SK-N-DZ (cell line): ENCODE data around the gene PCDHGA11.
"Not testable (repeated sequence)": the region's sequence is repeated elsewhere in the genome, so short reads cannot be mapped to it uniquely, and the experiment has no call there.

Experiments used
- DNase-seq: peaks from one replicate; pipeline ENCODE4 v3.0.0-alpha.2; 2015; ENCODE audit warnings: low spot score

The PCDHGA11 gene

DNA sequence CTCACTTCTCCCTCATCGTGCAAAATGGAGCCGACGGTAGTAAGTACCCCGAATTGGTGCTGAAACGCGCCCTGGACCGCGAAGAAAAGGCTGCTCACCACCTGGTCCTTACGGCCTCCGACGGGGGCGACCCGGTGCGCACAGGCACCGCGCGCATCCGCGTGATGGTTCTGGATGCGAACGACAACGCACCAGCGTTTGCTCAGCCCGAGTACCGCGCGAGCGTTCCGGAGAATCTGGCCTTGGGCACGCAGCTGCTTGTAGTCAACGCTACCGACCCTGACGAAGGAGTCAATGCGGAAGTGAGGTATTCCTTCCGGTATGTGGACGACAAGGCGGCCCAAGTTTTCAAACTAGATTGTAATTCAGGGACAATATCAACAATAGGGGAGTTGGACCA, 10.4 kb downstream of the PCDHGA11 start:
- no peak for DNase-seq

DNA sequence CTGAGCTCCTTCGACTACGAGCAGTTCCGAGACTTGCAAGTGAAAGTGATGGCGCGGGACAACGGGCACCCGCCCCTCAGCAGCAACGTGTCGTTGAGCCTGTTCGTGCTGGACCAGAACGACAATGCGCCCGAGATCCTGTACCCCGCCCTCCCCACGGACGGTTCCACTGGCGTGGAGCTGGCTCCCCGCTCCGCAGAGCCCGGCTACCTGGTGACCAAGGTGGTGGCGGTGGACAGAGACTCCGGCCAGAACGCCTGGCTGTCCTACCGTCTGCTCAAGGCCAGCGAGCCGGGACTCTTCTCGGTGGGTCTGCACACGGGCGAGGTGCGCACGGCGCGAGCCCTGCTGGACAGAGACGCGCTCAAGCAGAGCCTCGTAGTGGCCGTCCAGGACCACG, 11.5 kb downstream of the PCDHGA11 start:
- not testable (repeated sequence) for DNase-seq

DNA sequence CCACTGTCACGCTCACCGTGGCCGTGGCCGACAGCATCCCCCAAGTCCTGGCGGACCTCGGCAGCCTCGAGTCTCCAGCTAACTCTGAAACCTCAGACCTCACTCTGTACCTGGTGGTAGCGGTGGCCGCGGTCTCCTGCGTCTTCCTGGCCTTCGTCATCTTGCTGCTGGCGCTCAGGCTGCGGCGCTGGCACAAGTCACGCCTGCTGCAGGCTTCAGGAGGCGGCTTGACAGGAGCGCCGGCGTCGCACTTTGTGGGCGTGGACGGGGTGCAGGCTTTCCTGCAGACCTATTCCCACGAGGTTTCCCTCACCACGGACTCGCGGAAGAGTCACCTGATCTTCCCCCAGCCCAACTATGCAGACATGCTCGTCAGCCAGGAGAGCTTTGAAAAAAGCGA, 11.9 kb downstream of the PCDHGA11 start:
- DNase-seq, result not testable (repeated sequence)

DNA sequence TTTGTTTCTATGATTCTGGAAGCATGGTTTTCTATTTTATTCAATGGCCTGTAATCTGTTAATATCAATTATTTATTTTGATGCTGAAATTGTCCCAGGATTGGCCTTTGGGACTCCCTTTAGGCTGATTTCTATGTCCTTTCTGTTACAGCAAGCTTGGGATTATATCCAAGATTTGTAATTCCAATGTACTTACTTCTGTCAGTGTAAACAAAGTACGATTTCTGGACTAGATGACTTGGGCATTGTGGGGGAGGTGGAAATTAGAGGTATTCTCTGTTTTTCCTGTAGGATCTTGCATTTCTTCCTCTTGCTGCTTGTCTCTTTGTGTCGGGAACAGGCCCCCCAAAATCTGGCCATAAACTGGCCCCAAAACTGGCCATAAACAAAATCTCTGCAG, 13.2 kb downstream of the PCDHGA11 start:
- DNase-seq, result no peak

DNA sequence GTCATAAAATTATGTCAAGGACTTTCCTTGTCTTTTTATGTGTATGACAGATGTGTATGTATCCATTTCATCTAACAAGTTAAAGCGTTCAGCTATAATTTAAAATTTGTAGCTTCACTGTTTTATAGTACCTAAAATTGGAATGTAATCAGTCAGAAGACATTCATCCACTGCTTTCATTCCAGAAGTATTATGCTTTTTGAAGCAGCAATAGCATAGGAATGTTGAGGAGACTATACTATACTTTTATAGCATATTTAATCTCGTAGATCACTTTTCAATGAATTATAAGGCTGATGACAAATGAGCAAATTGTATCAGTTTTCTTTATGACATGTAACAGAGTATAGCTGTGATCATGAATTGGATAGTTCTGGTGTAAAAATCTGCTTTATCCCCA, 16.4 kb downstream of the PCDHGA11 start:
- DNase-seq, result no peak

DNA sequence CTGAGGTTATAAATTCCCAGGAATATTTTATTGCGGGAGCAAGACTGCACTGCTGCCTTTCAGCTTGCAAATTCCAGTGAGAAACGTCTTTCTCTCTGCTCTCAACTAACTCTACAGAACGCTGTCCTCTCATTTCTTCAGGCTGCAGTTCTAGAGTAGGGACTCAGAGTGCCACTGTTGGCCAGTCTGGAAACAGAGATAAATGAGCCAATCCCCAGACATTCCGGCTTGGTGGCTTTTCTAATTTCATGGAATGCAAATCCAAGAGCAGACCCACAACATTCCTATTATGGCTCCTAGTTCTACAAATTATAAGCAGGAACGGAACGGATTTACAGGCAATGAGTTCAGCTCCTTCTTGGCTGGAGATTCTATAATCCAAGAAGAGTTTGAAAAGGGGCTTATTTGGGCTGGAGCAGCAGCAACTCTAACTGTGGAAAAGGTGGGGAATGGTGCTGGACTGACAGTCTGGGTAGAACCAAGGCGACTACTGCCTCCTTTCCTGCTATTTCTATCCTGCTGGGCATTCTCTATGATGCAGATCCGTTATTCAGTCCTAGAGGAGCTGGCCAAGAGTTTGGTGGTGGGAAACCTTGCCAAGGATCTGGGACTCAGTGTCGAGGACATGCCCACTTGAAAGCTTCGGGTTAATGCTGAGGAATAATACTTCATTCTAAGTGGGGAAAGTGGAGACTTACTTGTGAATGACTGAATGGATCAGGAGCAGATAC, 18.7 kb downstream of the PCDHGA11 start:
- DNase-seq, result no peak

DNA sequence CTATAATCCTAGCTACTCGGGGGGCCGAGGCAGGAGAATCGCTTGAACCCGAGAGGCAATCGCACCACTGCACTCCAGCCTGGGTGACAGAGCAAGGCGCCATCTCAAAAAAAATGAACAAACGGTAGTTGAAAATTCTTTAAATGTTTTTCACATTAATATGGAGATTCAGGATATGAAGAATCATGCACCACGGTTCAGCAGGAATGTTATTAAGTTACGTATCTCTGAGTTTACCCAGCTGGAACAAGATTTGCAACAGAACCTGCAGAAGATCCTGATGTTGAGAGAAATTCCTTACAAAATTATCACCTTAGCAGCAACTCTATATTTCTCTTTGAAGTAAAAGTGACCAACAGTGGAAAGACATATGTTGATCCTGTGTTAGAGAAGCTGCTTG, 19.5 kb downstream of the PCDHGA11 start:
- no peak for DNase-seq

DNA sequence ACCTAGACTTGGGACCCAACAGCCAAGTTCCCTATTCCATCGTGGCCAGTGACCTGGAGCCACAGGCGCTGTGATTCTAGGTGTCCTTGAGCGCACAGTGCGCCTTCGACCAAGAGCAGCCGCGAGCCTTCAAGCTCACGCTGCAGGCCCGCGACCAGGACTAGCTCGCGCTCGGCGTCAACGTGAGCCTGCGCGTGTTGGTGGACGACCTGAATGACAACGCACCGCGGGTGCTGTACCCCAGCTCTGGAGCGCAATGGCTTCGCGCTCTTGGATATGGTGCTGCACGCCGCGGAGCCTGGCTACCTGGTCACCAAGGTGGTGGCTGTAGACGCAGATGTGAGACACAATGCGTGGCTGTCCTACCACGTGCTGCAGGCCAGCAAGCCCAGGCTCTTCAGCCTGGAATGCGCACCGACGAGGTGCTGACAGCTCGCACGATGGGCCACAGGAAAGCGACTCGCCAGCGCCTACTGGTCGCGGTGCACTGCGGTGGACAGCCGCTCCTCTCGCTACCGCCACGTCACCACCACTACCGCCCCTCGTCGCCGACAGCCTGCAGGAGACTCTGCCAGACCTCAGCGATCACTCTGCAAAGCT, 20.8 kb downstream of the PCDHGA11 start:
- no peak for DNase-seq

DNA sequence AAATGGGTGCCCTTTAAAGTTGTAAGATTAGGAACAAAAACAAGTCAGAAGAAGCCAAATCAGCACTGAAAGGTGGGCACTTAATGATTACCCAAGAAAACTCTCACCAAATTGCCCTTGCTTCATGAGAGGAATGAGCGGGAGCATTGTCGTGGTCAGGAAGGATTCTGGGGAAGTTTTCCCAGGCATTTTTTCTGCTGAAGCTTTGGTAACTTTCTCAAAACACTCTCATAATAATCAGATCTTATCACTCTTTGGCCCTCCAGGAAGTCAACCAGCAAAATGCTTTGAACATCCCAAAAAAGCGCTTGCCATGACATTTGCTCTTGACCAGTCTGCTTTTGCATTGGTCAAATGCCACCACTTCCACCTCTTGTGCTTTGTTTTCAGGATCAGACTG, 44.5 kb downstream of the PCDHGA11 start:
- DNase-seq, result no peak
